DOHH2 (cell line): ENCODE results near the gene RGS9.

Experiments used
- H3F3A ChIP-seq: fragments of 200-600 bp; sonication (generic), shearing (Covaris generic); 2 replicates; pipeline ENCODE4 v1.6.0; 2016; ENCODE audit warnings: antibody characterized with exemption, mild to moderate bottlenecking; ENCODE audit not compliant: control insufficient read depth, insufficient read depth
- H3K27ac ChIP-seq: fragments of 200-600 bp; sonication (generic); 2 replicates; pipeline ENCODE4 v1.5.1; 2014; ENCODE audit warnings: low read depth, mild to moderate bottlenecking, low read length, moderate library complexity
- H3K27me3 ChIP-seq: fragments of 200-600 bp; sonication (generic); 2 replicates; pipeline ENCODE4 v1.6.1; 2014; ENCODE audit warnings: mild to moderate bottlenecking, low read length, mixed read lengths; ENCODE audit not compliant: control insufficient read depth
- H3K36me3 ChIP-seq: fragments of 200-600 bp; sonication (generic); 2 replicates; pipeline ENCODE4 v1.6.1; 2014; ENCODE audit warnings: mild to moderate bottlenecking, low read length, moderate library complexity, mixed read lengths; ENCODE audit not compliant: control insufficient read depth
- H3K4me1 ChIP-seq: fragments of 200-600 bp; sonication (generic); 2 replicates; pipeline ENCODE4 v1.6.1; 2014; ENCODE audit warnings: mild to moderate bottlenecking, low read length, mixed read lengths; ENCODE audit not compliant: control insufficient read depth
- H3K4me2 ChIP-seq: fragments of 200-600 bp; sonication (generic); 2 replicates; pipeline ENCODE4 v1.6.0; 2014; ENCODE audit warnings: mild to moderate bottlenecking, low read length, moderate library complexity
- H3K4me3 ChIP-seq: fragments of 200-600 bp; sonication (generic); 2 replicates; pipeline ENCODE4 v1.5.1; 2014; ENCODE audit warnings: mild to moderate bottlenecking, low read length, mixed read lengths
- H3K79me2 ChIP-seq: fragments of 200-600 bp; sonication (generic); 2 replicates; pipeline ENCODE4 v1.6.1; 2014; ENCODE audit warnings: mild to moderate bottlenecking, low read length, mixed read lengths; ENCODE audit not compliant: control insufficient read depth
- H3K9me2 ChIP-seq: fragments of 200-600 bp; sonication (generic); replicated peaks from 2 replicates; pipeline ENCODE4 v1.6.1; 2014; ENCODE audit warnings: mild to moderate bottlenecking, low read length, mixed read lengths; ENCODE audit not compliant: control insufficient read depth
- H3K9me3 ChIP-seq: fragments of 200-600 bp; sonication (generic); 2 replicates; pipeline ENCODE4 v1.6.1; 2014; ENCODE audit warnings: antibody characterized with exemption, low read length, mixed read lengths; ENCODE audit not compliant: control insufficient read depth, insufficient read depth
- H4K20me1 ChIP-seq: fragments of 200-600 bp; sonication (generic); 2 replicates; pipeline ENCODE4 v1.6.0; 2014; ENCODE audit warnings: low read depth, mild to moderate bottlenecking, antibody characterized with exemption, low read length, moderate library complexity; ENCODE audit not compliant: control insufficient read depth, insufficient read depth
- EZH2phosphoT487 ChIP-seq: fragments of 200-600 bp; sonication (generic); IDR thresholded peaks from 2 replicates; pipeline ENCODE4 v1.6.1; 2017; ENCODE audit warnings: borderline replicate concordance, mild to moderate bottlenecking, antibody characterized with exemption, low read length, moderate library complexity, mixed read lengths
- TF ChIP-seq, protein P1 (sequence below): fragments of 200-600 bp; sonication (generic); IDR thresholded peaks from one replicate; pipeline ENCODE4 v1.5.1; 2014; ENCODE audit warnings: antibody characterized with exemption, mild to moderate bottlenecking, low read depth, low read length; ENCODE audit not compliant: poor library complexity, severe bottlenecking

Gene RGS9

DNA sequence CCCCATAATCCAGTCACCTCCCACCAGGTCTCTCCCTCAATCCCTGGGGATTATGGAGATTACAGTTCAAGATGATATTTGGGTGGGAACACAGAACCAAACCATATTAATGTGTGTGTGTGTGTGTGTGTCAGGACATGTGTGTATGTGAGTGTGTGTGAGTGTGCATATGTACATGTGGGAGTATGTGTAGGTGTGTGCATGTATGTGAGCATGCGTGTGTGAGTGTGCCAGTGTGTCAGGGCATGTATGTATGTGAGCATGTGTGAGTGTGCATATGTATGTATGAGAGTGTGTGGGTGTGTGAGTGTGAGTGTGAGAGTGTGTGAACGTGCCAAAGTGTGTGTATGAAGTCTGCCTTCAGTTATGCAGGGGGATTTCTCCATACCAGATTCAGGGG is 37.8 kb downstream of the RGS9 start:
- Histone ChIP-seq H3K36me3 (peaks cover 25% of the 10 kb centered on the region), H3K9me3 (0 out of 2 replicates have a peak, but pooled peaks cover 3% of the 10 kb centered on the region), H3K4me3 (no peak overlapping the region), H3K27ac (no peak overlapping the region), H4K20me1 (no peaks in the 10 kb centered on the region), H3F3A (peaks cover 20% of the 10 kb centered on the region), H3K4me1 (peaks cover 87% of the 10 kb centered on the region), H3K27me3 (no peaks in the 10 kb centered on the region), H3K79me2 (no peaks in the 10 kb centered on the region), H3K9me2 (no peaks in the 10 kb centered on the region), H3K4me2 (no peak overlapping the region)
- TF ChIP-seq EZH2phosphoT487 = no peak
- TF ChIP-seq, protein P1, sequence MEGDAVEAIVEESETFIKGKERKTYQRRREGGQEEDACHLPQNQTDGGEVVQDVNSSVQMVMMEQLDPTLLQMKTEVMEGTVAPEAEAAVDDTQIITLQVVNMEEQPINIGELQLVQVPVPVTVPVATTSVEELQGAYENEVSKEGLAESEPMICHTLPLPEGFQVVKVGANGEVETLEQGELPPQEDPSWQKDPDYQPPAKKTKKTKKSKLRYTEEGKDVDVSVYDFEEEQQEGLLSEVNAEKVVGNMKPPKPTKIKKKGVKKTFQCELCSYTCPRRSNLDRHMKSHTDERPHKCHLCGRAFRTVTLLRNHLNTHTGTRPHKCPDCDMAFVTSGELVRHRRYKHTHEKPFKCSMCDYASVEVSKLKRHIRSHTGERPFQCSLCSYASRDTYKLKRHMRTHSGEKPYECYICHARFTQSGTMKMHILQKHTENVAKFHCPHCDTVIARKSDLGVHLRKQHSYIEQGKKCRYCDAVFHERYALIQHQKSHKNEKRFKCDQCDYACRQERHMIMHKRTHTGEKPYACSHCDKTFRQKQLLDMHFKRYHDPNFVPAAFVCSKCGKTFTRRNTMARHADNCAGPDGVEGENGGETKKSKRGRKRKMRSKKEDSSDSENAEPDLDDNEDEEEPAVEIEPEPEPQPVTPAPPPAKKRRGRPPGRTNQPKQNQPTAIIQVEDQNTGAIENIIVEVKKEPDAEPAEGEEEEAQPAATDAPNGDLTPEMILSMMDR = no peak

DNA sequence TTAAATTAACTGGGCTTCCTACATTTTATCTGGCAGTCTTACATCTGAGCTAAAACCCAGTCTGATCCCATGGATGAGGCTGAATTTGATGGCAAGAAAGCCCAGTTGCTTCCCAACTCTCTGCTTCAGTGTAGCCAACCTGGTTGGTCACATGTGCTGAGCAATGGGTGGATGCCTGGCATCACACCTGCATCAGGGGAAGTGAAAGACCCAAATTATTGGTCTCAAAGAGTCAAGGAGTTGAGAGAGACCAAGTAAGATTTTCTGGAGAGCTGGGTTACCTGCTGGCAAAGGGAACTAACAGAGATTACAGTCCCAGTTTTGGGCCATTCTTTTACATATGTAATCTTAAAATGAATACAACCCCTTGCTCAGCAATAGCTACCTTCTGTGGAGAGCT is 38.8 kb downstream of the RGS9 start:
- Histone ChIP-seq H3F3A (peaks cover 30% of the 10 kb centered on the region), H3K27ac (no peak overlapping the region), H3K4me2 (no peak overlapping the region), H4K20me1 (no peaks in the 10 kb centered on the region), H3K9me2 (no peaks in the 10 kb centered on the region), H3K4me3 (no peak overlapping the region), H3K9me3 (0 out of 2 replicates have a peak, but pooled peaks cover 3% of the 10 kb centered on the region), H3K36me3 (peaks cover 24% of the 10 kb centered on the region), H3K27me3 (no peaks in the 10 kb centered on the region), H3K4me1 (peaks cover 92% of the 10 kb centered on the region), H3K79me2 (no peaks in the 10 kb centered on the region)
- TF ChIP-seq, protein P1 = no peak
- no peak for TF ChIP-seq EZH2phosphoT487

DNA sequence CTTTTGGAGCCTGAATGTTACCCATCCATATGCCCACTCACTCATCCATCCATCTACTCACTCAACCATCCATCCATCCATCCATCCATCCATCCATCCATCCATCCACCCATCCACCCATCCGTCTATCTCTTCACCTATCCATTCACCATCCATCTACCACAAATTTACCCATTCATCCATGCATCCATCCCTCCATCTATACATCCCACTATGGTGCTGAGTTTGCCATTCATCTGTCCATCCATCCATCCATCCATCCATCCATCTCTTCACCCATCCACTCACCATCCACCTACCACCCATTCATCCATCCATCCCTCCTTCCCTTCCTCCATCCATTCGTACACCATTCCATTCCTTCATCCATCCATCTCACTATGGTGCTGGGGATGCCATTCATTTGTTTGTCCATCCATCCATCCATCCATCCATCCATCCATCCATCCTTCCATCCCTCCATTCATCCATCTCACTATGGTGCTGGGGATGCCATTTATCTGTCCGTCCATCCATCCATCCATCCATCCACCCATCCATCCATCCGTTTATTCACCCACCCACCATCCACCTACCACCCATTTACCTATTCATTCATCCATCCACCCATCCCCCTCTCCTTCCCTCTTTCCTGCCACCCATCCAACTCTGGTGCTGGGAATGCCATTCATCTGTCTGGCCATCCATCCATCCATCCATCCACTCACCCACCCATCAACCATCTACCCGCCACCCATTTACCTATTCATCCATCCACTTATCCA is 39.7 kb downstream of the RGS9 start:
- no peaks in the 10 kb centered on the region for H3K27me3 ChIP-seq
- H3K27ac ChIP-seq = peak overlapping the region; percentile 98
- H3K9me2 ChIP-seq = no peaks in the 10 kb centered on the region
- TF ChIP-seq, protein P1 = no peak
- no peak for TF ChIP-seq EZH2phosphoT487
- H3F3A ChIP-seq = peaks cover 38% of the 10 kb centered on the region
- H4K20me1 ChIP-seq = no peaks in the 10 kb centered on the region
- no peak overlapping the region for H3K4me3 ChIP-seq
- H3K9me3 ChIP-seq = 0 out of 2 replicates have a peak, but pooled peaks cover 3% of the 10 kb centered on the region
- peaks cover 16% of the 10 kb centered on the region for H3K36me3 ChIP-seq
- H3K4me1 ChIP-seq = peaks cover 93% of the 10 kb centered on the region
- H3K79me2 ChIP-seq = no peaks in the 10 kb centered on the region
- no peak overlapping the region for H3K4me2 ChIP-seq
